ENCODE results near the gene ATP8B4.

ATP8B4 gene

DNA sequence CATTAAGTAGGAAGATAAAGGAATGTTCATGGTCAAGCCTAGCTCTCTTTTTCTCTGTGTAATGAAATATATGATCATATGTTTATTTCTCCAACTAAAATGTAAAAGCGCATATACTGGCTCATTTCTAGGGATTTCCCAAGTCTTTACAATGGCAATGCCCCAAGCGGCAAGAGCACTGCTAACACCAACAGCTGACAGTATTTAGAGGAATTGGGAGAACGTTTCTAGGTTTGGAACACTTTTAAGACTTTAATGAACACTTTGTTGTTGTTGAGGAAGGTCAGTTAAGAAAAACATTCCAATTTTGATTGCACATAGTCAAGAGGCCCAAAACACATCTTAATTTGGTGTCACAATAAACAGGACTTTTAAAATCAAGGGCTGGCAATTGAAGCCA is 132.7 kb downstream of the ATP8B4 start:
- peak; percentile 15 for DNase-seq (ENCODE audit: low read depth)
- no peak overlapping the region for H3K4me3 ChIP-seq (ENCODE audit: low read length)
- TF ChIP-seq, protein P1, sequence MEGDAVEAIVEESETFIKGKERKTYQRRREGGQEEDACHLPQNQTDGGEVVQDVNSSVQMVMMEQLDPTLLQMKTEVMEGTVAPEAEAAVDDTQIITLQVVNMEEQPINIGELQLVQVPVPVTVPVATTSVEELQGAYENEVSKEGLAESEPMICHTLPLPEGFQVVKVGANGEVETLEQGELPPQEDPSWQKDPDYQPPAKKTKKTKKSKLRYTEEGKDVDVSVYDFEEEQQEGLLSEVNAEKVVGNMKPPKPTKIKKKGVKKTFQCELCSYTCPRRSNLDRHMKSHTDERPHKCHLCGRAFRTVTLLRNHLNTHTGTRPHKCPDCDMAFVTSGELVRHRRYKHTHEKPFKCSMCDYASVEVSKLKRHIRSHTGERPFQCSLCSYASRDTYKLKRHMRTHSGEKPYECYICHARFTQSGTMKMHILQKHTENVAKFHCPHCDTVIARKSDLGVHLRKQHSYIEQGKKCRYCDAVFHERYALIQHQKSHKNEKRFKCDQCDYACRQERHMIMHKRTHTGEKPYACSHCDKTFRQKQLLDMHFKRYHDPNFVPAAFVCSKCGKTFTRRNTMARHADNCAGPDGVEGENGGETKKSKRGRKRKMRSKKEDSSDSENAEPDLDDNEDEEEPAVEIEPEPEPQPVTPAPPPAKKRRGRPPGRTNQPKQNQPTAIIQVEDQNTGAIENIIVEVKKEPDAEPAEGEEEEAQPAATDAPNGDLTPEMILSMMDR (conservative IDR thresholded peaks at IDR 0.05; ENCODE audit: low read length): no peak

- TF ChIP-seq, protein P1 (conservative IDR thresholded peaks at IDR 0.05; ENCODE audit: low read length): no peak
- DNase-seq (ENCODE audit: low read depth): no peak
Measured at GRCh38 chr15:49985463-49985862, 133.6 kb downstream of the ATP8B4 start.

GRCh38 chr15:49984436-49984835 is 134.6 kb downstream of the ATP8B4 start:
- TF ChIP-seq, protein P1 (conservative IDR thresholded peaks at IDR 0.05; ENCODE audit: low read length): no peak
- no peak for DNase-seq (ENCODE audit: low read depth)

More at GRCh38 chr15:49985463-49985862, 133.6 kb downstream of the ATP8B4 start:
- no peak overlapping the region for H3K4me3 ChIP-seq (ENCODE audit: low read length)

DNA sequence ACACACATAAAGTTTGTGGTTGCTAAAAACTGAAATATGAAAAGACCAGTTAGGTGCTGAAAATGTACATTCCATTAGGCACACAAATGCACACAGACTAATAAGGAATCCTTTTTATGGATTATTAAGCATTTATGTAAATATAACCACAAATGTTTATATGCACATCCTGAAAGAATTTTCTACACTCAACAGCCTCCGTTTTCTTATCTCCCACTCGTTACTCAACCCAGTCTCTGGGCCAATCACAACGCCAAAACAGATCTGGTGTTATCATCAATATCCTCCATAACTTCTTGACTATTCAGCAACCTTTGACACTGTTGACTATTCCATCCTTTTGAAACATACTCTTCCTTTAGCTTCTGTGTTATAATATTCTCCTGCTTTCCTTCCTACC is 136.4 kb downstream of the ATP8B4 start:
- DNase-seq (ENCODE audit: low read depth): no peak
- H3K4me3 ChIP-seq (ENCODE audit: low read length): no peak overlapping the region
- TF ChIP-seq, protein P1 (conservative IDR thresholded peaks at IDR 0.05; ENCODE audit: low read length): no peak

More at GRCh38 chr15:49984436-49984835, 134.6 kb downstream of the ATP8B4 start:
- no peak overlapping the region for H3K4me3 ChIP-seq (ENCODE audit: low read length)

- H3K4me3 ChIP-seq (ENCODE audit: low read length): no peak overlapping the region
- TF ChIP-seq, protein P1 (conservative IDR thresholded peaks at IDR 0.05; ENCODE audit: low read length): no peak
- DNase-seq (ENCODE audit: low read depth): no peak
Measured at GRCh38 chr15:49979705-49980382, 139.2 kb downstream of the ATP8B4 start.

DNA sequence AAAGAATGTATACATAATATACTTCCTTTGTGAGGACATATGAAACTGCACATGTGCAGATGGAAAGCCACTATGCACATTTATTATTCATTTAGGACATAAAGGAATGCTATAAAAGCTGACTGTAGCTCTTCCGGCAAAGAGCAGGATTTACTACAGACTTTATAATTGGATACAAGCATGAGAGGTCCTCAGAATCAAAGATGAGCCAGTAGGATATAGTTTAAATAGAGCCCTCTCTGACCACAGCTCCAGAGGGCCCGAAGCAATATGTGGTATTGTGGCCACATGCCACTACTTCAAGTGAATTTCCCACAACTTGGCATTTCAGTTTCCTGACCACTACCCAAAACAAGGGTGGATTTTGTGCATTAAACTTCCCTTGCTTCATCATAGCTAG is 140.9 kb downstream of the ATP8B4 start:
- no peak overlapping the region for H3K4me3 ChIP-seq (ENCODE audit: low read length)
- TF ChIP-seq, protein P1 (conservative IDR thresholded peaks at IDR 0.05; ENCODE audit: low read length): no peak
- peak; percentile 11 for DNase-seq (ENCODE audit: low read depth)

DNA sequence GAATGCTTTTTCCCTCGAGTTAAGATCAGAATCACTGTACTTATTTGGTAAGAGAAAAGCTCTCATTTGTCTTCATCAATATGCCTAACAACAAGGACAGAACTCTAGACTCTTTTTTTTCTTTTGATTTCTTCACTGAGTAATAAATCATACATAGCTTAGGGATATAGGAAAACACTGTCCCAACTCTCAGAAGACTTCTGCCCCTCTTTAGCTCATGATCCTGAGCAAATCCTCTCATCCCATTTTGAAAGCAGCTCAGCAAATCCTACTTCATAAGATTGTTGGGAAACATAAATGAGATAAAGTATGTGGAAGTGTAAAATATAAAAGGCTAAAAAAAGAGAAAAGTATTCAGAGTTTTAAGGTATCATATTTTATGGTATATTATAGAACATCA is 141.7 kb downstream of the ATP8B4 start:
- TF ChIP-seq, protein P1 (conservative IDR thresholded peaks at IDR 0.05; ENCODE audit: low read length): no peak
- no peak overlapping the region for H3K4me3 ChIP-seq (ENCODE audit: low read length)
- DNase-seq (ENCODE audit: low read depth): no peak

All from AG10803 (cell line).